ENCODE results near the gene MED1. TPM values are rescaled to one million over a fixed set of nuclear protein-coding genes. Genes with fewer than 3 reads are reported as not detected.

Gene MED1
- total and polyA plus RNA-seq, 9 of the 15 experiments (the other 6 are each of a cell fraction or from before 2014, with no cell fraction given): 14.0 to 59.8 (median 46.7) TPM

DNA sequence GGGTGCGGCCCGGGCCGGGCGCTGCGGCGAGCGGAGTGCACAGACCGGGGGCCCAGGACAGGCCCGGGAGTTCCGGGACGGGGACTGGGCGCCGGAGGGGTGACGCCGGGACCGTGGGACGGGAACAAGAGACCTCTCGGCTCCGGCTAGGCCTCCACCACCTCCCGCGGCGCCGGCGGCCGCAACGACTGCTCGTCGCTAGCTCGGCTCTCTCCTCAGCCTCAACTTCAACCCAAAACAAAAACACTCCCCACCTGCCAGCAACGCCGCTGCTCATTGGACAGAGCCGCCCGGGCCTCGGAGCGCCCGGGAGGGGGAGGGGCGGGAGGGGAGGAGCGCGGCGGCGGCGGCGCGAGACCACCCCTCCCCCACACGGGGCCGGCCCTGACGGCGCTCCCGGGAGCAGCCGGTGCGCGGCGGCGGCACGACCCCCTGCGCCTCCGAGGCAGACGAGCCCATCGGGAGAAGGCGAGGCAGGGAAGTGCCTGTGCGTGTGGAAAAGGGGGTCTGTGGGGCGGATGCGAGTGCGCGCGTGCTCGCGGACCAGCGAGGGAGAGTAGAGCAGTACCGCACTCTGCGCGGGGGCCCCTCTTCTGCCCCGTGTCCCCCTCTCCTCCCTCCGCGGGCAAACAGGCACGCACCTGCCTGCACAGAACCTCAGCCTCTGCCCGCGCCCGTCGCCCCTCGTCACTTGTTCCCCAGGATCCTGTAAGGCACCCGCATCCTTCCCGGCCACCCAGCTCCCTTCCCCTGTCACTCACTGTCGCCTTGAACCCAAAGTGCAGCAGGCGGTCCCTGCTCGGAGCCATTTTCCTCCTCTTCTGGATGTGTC is 49.4 kb downstream of the MED1 start, which contains the start of gene FBXL20 (continued):
- TF ChIP-seq, protein P1, sequence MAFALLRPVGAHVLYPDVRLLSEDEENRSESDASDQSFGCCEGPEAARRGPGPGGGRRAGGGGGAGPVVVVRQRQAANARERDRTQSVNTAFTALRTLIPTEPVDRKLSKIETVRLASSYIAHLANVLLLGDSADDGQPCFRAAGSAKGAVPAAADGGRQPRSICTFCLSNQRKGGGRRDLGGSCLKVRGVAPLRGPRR (CRISPR knock-in tag; IDR thresholded peaks at IDR 0.05): no peak
- TF ChIP-seq MED1 (CRISPR knock-in tag; IDR thresholded peaks at IDR 0.05; ENCODE audit: borderline replicate concordance) (0 out of 2 replicates have a peak, but pooled peaks have one; percentile 72), U2AF1 (optimal IDR thresholded peaks at IDR 0.05; ENCODE audit: low read depth, low read length) (peak; percentile 54), RAD21 (CRISPR knock-in tag; conservative IDR thresholded peaks at IDR 0.05 in 1 of 2, IDR thresholded peaks at IDR 0.05 in 1 of 2) (no peak), KLF13 (tag; IDR thresholded peaks at IDR 0.05; ENCODE audit: borderline replicate concordance, low read depth) (peak; percentile 37; the same call in 1 of the 2 replicates), FOXA3 (CRISPR knock-in tag; conservative IDR thresholded peaks at IDR 0.05 in 1 of 2, IDR thresholded peaks at IDR 0.05 in 1 of 2) (no peak), HSF4 (CRISPR knock-in tag; IDR thresholded peaks at IDR 0.05; ENCODE audit: borderline replicate concordance) (no peak), EP300 (IDR thresholded peaks at IDR 0.05; ENCODE audit: low read length) (no peak), FIP1L1 (IDR thresholded peaks at IDR 0.05; ENCODE audit: low read depth, low read length, poor library complexity, severe bottlenecking) (peak; percentile 70), NFIX (CRISPR knock-in tag; IDR thresholded peaks at IDR 0.05; ENCODE audit: low read depth) (no peak), ZNF584 (CRISPR knock-in tag; IDR thresholded peaks at IDR 0.05; ENCODE audit: low read depth) (no peak), FOS (IDR thresholded peaks at IDR 0.05; ENCODE audit: extremely low read depth, insufficient read length) (peak; percentile 62), SMARCC2 (IDR thresholded peaks at IDR 0.05; ENCODE audit: low read depth) (no peak), FOXP1 (CRISPR knock-in tag; IDR thresholded peaks at IDR 0.05) (no peak), NR3C1 (CRISPR knock-in tag; IDR thresholded peaks at IDR 0.05) (0 out of 2 replicates have a peak, but pooled peaks have one; percentile 49), PPARD (CRISPR knock-in tag; IDR thresholded peaks at IDR 0.05) (no peak), HDAC8 (tag; IDR thresholded peaks at IDR 0.05) (no peak), RB1 (IDR thresholded peaks at IDR 0.05; ENCODE audit: low read depth) (peak; percentile 39; the same call in 1 of the 2 replicates)
- TF ChIP-seq, protein P2, sequence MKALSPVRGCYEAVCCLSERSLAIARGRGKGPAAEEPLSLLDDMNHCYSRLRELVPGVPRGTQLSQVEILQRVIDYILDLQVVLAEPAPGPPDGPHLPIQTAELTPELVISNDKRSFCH (CRISPR knock-in tag; IDR thresholded peaks at IDR 0.05): no peak
- TF ChIP-seq, protein P2 (tag; IDR thresholded peaks at IDR 0.05): 0 out of 2 replicates have a peak, but pooled peaks have one; percentile 49
- TF ChIP-seq, protein P3, sequence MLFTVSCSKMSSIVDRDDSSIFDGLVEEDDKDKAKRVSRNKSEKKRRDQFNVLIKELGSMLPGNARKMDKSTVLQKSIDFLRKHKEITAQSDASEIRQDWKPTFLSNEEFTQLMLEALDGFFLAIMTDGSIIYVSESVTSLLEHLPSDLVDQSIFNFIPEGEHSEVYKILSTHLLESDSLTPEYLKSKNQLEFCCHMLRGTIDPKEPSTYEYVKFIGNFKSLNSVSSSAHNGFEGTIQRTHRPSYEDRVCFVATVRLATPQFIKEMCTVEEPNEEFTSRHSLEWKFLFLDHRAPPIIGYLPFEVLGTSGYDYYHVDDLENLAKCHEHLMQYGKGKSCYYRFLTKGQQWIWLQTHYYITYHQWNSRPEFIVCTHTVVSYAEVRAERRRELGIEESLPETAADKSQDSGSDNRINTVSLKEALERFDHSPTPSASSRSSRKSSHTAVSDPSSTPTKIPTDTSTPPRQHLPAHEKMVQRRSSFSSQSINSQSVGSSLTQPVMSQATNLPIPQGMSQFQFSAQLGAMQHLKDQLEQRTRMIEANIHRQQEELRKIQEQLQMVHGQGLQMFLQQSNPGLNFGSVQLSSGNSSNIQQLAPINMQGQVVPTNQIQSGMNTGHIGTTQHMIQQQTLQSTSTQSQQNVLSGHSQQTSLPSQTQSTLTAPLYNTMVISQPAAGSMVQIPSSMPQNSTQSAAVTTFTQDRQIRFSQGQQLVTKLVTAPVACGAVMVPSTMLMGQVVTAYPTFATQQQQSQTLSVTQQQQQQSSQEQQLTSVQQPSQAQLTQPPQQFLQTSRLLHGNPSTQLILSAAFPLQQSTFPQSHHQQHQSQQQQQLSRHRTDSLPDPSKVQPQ (CRISPR knock-in tag; IDR thresholded peaks at IDR 0.05; ENCODE audit: borderline replicate concordance): no peak
- TF ChIP-seq, protein P4, sequence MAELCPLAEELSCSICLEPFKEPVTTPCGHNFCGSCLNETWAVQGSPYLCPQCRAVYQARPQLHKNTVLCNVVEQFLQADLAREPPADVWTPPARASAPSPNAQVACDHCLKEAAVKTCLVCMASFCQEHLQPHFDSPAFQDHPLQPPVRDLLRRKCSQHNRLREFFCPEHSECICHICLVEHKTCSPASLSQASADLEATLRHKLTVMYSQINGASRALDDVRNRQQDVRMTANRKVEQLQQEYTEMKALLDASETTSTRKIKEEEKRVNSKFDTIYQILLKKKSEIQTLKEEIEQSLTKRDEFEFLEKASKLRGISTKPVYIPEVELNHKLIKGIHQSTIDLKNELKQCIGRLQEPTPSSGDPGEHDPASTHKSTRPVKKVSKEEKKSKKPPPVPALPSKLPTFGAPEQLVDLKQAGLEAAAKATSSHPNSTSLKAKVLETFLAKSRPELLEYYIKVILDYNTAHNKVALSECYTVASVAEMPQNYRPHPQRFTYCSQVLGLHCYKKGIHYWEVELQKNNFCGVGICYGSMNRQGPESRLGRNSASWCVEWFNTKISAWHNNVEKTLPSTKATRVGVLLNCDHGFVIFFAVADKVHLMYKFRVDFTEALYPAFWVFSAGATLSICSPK (IDR thresholded peaks at IDR 0.05; ENCODE audit: borderline replicate concordance): 0 out of 2 replicates have a peak, but pooled peaks have one; percentile 40

All from K562 (cell line).